Measurements from ENCODE around the gene ETFBKMT. TPM values are rescaled to one million over a fixed set of nuclear protein-coding genes. Genes with fewer than 3 reads are reported as not detected.
"Not testable (repeated sequence)": the region's sequence is repeated elsewhere in the genome, so short reads cannot be mapped to it uniquely, and the experiment has no call there.

Gene ETFBKMT
- total and polyA plus RNA-seq, 2 experiments from 2014 or later, result 1.3 to 2.5 TPM

DNA sequence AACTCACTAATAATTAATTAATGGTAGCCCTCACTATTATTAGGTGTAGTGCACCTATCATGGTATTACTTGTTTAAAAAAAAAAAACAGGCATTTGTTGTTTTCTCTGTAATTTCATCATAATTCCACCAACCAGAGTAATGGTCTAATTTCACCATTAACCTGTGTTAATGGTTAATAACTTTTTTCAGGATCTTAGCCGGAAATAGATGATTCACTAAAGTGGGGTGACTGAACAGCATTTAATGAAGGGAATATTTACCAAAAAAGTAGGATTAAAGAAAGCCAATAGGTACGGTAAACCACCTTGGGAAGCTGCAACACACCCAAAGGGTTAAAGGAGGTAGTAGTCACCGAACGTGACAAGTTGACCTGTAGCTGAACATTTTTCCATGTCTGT, 13.0 kb downstream of the ETFBKMT start:
- DNase-seq (ENCODE audit: low read depth in 1 of 2, low spot score in 1 of 2), result no peak
- Histone ChIP-seq H3K9me3 (ENCODE audit: low read depth) (no peaks in the 10 kb centered on the region), H3K36me3 (no peaks in the 10 kb centered on the region), H3K4me3 (no peak overlapping the region), H3K27me3 (no peaks in the 10 kb centered on the region), H3K27ac (no peak overlapping the region), H3K4me1 (ENCODE audit: low read depth) (no peaks in the 10 kb centered on the region)
- TF ChIP-seq, protein P1, sequence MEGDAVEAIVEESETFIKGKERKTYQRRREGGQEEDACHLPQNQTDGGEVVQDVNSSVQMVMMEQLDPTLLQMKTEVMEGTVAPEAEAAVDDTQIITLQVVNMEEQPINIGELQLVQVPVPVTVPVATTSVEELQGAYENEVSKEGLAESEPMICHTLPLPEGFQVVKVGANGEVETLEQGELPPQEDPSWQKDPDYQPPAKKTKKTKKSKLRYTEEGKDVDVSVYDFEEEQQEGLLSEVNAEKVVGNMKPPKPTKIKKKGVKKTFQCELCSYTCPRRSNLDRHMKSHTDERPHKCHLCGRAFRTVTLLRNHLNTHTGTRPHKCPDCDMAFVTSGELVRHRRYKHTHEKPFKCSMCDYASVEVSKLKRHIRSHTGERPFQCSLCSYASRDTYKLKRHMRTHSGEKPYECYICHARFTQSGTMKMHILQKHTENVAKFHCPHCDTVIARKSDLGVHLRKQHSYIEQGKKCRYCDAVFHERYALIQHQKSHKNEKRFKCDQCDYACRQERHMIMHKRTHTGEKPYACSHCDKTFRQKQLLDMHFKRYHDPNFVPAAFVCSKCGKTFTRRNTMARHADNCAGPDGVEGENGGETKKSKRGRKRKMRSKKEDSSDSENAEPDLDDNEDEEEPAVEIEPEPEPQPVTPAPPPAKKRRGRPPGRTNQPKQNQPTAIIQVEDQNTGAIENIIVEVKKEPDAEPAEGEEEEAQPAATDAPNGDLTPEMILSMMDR (IDR thresholded peaks at IDR 0.05; ENCODE audit: low read depth, low read length), result no peak

- TF ChIP-seq, protein P1 (IDR thresholded peaks at IDR 0.05; ENCODE audit: low read depth, low read length), result peak; percentile 72
- no peaks in the 10 kb centered on the region for H3K27me3 ChIP-seq
- no peak overlapping the region for H3K4me3 ChIP-seq
- no peaks in the 10 kb centered on the region for H3K4me1 ChIP-seq (ENCODE audit: low read depth)
- H3K9me3 ChIP-seq (ENCODE audit: low read depth), result no peaks in the 10 kb centered on the region
- H3K36me3 ChIP-seq, result no peaks in the 10 kb centered on the region
- H3K27ac ChIP-seq, result no peak overlapping the region
- peak; percentile 65 to 92 for DNase-seq (ENCODE audit: low read depth in 1 of 2, low spot score in 1 of 2)
These were observed 22.9 kb downstream of the ETFBKMT start for GRCh38 chr12:31682136-31682962.

GRCh38 chr12:31685801-31686200, 26.3 kb downstream of the ETFBKMT start:
- no peak overlapping the region for H3K4me3 ChIP-seq
- H3K36me3 ChIP-seq, result no peaks in the 10 kb centered on the region
- H3K27ac ChIP-seq, result no peak overlapping the region
- no peaks in the 10 kb centered on the region for H3K4me1 ChIP-seq (ENCODE audit: low read depth)
- H3K27me3 ChIP-seq, result no peaks in the 10 kb centered on the region
- TF ChIP-seq, protein P1 (IDR thresholded peaks at IDR 0.05; ENCODE audit: low read depth, low read length), result no peak
- DNase-seq (ENCODE audit: low read depth in 1 of 2, low spot score in 1 of 2), result no peak
- H3K9me3 ChIP-seq (ENCODE audit: low read depth), result no peaks in the 10 kb centered on the region

DNA sequence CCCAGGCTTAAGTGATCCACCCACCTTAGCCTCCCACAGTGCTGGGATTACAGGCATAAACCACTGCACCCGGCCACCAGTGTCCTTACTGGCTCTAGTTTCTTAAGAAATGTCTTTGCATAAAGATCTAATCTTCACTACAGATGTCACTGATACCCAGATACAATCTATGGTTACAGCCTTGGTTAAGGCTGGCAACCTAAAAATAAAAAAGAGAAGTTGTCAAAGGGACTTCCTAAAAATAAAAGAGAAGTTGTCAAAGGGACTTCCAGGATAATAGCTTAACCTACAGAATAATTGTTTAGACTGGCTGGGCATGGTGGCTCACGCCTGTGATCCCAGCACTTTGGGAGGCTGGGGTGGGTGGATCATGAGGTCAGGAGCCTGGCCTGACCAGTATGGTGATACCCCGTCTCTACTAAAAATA, 27.6 kb downstream of the ETFBKMT start:
- no peak overlapping the region for H3K27ac ChIP-seq

GRCh38 chr12:31689921-31690320, 30.4 kb downstream of the ETFBKMT start:
- not testable (repeated sequence) for H3K9me3 ChIP-seq (ENCODE audit: low read depth); DNase-seq (ENCODE audit: low read depth in 1 of 2, low spot score in 1 of 2); H3K4me3 ChIP-seq; H3K27ac ChIP-seq; H3K4me1 ChIP-seq (ENCODE audit: low read depth); H3K36me3 ChIP-seq; H3K27me3 ChIP-seq

More for the DNA sequence above, 27.6 kb downstream of the ETFBKMT start:
- Histone ChIP-seq H3K4me3 (no peak overlapping the region), H3K36me3 (no peaks in the 10 kb centered on the region), H3K27me3 (no peaks in the 10 kb centered on the region), H3K4me1 (ENCODE audit: low read depth) (no peaks in the 10 kb centered on the region), H3K9me3 (ENCODE audit: low read depth) (no peaks in the 10 kb centered on the region)
- DNase-seq (ENCODE audit: low read depth in 1 of 2, low spot score in 1 of 2), result no peak
- TF ChIP-seq, protein P1 (IDR thresholded peaks at IDR 0.05; ENCODE audit: low read depth, low read length), result no peak

- H3K4me3 ChIP-seq, result no peak overlapping the region
- H3K27ac ChIP-seq, result no peak overlapping the region
- no peaks in the 10 kb centered on the region for H3K9me3 ChIP-seq (ENCODE audit: low read depth)
- DNase-seq (ENCODE audit: low read depth in 1 of 2, low spot score in 1 of 2), result peak; percentile 7 to 54
- TF ChIP-seq, protein P1 (IDR thresholded peaks at IDR 0.05; ENCODE audit: low read depth, low read length), result peak; percentile 27
- no peaks in the 10 kb centered on the region for H3K27me3 ChIP-seq
- no peaks in the 10 kb centered on the region for H3K4me1 ChIP-seq (ENCODE audit: low read depth)
- H3K36me3 ChIP-seq, result no peaks in the 10 kb centered on the region
These were observed 42.6 kb downstream of the ETFBKMT start for GRCh38 chr12:31702047-31702446.
